ENCODE data around the gene DISP1. TPM values are rescaled to one million over a fixed set of nuclear protein-coding genes. Genes with fewer than 3 reads are reported as not detected.
A peak's percentile ranks its signal among the peaks of the same experiment; 100 is the strongest.

The DISP1 gene
- total and polyA plus RNA-seq, 2 experiments from 2014 or later: 7.0 to 10.4 TPM

DNA sequence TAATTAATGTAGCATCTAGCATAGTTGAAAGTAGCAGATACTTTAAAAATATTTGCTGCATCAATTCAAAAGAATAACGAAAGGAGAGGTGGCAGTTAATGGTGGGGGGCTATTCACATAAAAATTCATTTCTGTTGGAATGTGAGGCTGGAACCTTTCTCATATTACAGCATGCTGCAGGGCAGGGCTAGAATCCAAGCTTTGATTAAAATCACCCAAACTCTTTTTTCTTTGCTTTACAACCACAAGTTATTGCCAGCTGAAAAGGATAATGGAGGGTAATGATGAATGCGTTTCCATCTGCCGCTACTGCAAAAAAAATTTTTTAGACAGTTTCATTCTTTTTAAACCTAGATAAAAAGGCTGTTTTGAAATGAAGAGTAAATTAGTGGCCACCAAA, 9.8 kb downstream of the DISP1 start:
- Histone ChIP-seq H3K4me3 (no peak overlapping the region), H3K4me1 (ENCODE audit: low read depth) (peaks cover 5% of the 10 kb centered on the region), H3K36me3 (no peaks in the 10 kb centered on the region), H3K27ac (no peak overlapping the region), H3K27me3 (no peaks in the 10 kb centered on the region), H3K9me3 (ENCODE audit: low read depth) (no peaks in the 10 kb centered on the region)
- TF ChIP-seq, protein P1, sequence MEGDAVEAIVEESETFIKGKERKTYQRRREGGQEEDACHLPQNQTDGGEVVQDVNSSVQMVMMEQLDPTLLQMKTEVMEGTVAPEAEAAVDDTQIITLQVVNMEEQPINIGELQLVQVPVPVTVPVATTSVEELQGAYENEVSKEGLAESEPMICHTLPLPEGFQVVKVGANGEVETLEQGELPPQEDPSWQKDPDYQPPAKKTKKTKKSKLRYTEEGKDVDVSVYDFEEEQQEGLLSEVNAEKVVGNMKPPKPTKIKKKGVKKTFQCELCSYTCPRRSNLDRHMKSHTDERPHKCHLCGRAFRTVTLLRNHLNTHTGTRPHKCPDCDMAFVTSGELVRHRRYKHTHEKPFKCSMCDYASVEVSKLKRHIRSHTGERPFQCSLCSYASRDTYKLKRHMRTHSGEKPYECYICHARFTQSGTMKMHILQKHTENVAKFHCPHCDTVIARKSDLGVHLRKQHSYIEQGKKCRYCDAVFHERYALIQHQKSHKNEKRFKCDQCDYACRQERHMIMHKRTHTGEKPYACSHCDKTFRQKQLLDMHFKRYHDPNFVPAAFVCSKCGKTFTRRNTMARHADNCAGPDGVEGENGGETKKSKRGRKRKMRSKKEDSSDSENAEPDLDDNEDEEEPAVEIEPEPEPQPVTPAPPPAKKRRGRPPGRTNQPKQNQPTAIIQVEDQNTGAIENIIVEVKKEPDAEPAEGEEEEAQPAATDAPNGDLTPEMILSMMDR (IDR thresholded peaks at IDR 0.05; ENCODE audit: low read depth, low read length): no peak
- DNase-seq (ENCODE audit: low read depth in 1 of 2, low spot score in 1 of 2): no peak

- Histone ChIP-seq H3K4me3 (no peak overlapping the region), H3K27me3 (no peaks in the 10 kb centered on the region), H3K36me3 (no peaks in the 10 kb centered on the region), H3K27ac (no peak overlapping the region), H3K4me1 (ENCODE audit: low read depth) (peaks cover 5% of the 10 kb centered on the region), H3K9me3 (ENCODE audit: low read depth) (no peaks in the 10 kb centered on the region)
- TF ChIP-seq, protein P1 (IDR thresholded peaks at IDR 0.05; ENCODE audit: low read depth, low read length): no peak
- no peak for DNase-seq (ENCODE audit: low read depth in 1 of 2, low spot score in 1 of 2)
These were observed 14.1 kb downstream of the DISP1 start for GRCh38 chr1:222828939-222829338.

DNA sequence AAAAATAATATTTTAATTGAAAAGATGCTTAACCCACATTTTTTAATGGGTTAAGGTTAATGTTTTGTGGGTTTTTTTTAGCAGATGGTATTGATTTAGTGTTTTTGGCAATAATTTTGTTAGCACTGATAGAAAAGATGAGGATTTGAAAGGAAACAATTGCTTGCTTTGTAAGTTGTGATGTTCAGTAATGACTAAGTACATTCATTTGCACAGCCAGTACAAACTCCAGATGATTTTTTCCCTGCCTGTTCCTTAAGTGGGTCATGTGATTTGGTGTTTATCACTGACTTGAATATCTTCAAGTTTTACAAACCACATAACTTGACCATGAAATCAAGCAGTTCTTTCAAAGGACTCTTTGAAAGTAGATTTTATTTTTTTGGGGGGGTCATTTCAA, 15.0 kb downstream of the DISP1 start:
- Histone ChIP-seq H3K4me3 (no peak overlapping the region), H3K36me3 (no peaks in the 10 kb centered on the region), H3K9me3 (ENCODE audit: low read depth) (no peaks in the 10 kb centered on the region), H3K27ac (no peak overlapping the region), H3K4me1 (ENCODE audit: low read depth) (peaks cover under 1% of the 10 kb centered on the region), H3K27me3 (no peaks in the 10 kb centered on the region)
- DNase-seq (ENCODE audit: low read depth in 1 of 2, low spot score in 1 of 2): peak in 1 of 2 donors; percentile 85
- TF ChIP-seq, protein P1 (IDR thresholded peaks at IDR 0.05; ENCODE audit: low read depth, low read length): no peak

- no peaks in the 10 kb centered on the region for H3K4me1 ChIP-seq (ENCODE audit: low read depth)
- H3K27me3 ChIP-seq: no peaks in the 10 kb centered on the region
- TF ChIP-seq, protein P1 (IDR thresholded peaks at IDR 0.05; ENCODE audit: low read depth, low read length): no peak
- DNase-seq (ENCODE audit: low read depth in 1 of 2, low spot score in 1 of 2): no peak
- no peaks in the 10 kb centered on the region for H3K36me3 ChIP-seq
- H3K4me3 ChIP-seq: no peak overlapping the region
- H3K9me3 ChIP-seq (ENCODE audit: low read depth): no peaks in the 10 kb centered on the region
- no peak overlapping the region for H3K27ac ChIP-seq
These were observed 18.6 kb downstream of the DISP1 start for GRCh38 chr1:222833356-222833876.

DNA sequence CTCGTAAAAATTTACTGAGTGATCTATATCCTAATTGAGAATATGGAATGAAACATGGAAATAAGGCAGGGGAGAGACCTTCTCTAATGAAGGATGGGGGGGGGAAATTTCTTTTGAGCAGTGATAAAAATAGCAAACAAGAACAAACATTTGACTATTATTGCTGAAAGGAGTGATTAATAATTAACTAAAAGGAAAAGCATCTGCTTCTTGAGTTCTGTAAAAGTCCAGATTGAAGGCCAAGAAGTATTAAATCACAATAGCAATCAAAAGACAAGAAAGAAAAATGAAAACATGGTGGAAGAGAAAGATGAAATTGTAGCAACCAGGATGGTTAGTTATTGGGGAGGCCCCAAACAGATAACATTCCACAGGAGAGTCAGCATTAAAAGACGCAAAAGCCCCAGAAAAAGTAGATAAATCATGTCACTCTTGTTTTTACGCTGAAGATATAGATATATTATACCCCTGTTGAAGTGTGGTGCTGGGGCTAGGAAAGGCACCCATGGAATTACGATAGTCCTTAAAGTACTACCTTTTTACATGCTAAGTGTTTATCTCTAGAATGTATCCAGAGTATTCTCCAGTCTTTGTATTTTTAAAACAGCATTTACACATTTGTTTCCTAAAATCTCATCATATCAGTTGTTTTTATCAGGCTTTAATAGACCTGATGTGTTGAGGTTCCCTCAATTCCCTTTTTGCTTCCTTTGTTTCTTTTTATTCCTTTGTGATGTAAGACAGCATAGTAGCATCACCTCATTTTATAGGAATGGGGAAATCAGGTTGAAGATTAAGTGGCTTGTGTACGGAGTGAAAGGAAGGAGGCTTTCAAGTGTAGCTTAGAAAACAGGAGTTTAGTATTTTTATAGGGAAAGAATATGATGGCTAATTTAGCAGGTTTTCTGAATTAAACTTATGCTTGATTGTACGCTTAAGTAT, 28.9 kb downstream of the DISP1 start:
- Histone ChIP-seq H3K27ac (no peak overlapping the region), H3K36me3 (no peaks in the 10 kb centered on the region), H3K9me3 (ENCODE audit: low read depth) (no peaks in the 10 kb centered on the region), H3K4me3 (no peak overlapping the region), H3K4me1 (ENCODE audit: low read depth) (no peaks in the 10 kb centered on the region), H3K27me3 (no peaks in the 10 kb centered on the region)
- TF ChIP-seq, protein P1 (IDR thresholded peaks at IDR 0.05; ENCODE audit: low read depth, low read length): no peak
- DNase-seq (ENCODE audit: low read depth in 1 of 2, low spot score in 1 of 2): peak in 1 of 2 donors; percentile 23

All from cardiac muscle cell (in vitro differentiated cells and primary cell).